PC-3 (cell line): ENCODE data around the gene CLEC16A. TPM values are rescaled to one million over a fixed set of nuclear protein-coding genes. Genes with fewer than 3 reads are reported as not detected.

Experiments used
- ATAC-seq: fragments of 200-7000 bp; cut with Tn5 transposase; 2 replicates; pipeline ENCODE4 v1.9.1; 2020; ENCODE audit warnings: mild to moderate bottlenecking, moderate library complexity
- BruUV-seq: library from RNA; stranded (reverse); fragments of 400-500 nt; replicated peaks from 2 replicates; lab custom pipeline; 2021; lab: Mats Ljungman, UMichigan
- CTCF ChIA-PET: fragments of 300-600 bp; sonication (Branson Sonifier 250); formaldehyde crosslinking; loops from one replicate; lab custom pipeline; 2022; ENCODE audit warnings: antibody characterized with exemption; lab: Charles Lee
- POLR2A ChIA-PET: fragments of 300-600 bp; sonication (Branson Sonifier 250); formaldehyde crosslinking; loops from one replicate; lab custom pipeline; 2022; ENCODE audit warnings: antibody characterized with exemption; ENCODE audit not compliant: unreplicated experiment; lab: Charles Lee
- DNase-seq: peaks from one replicate; pipeline ENCODE4 v3.0.0-alpha.2; 2015
- H2AFZ ChIP-seq: fragments of 300-600 bp; sonication (generic); 2 replicates; pipeline ENCODE4 v1.6.0; 2016; ENCODE audit warnings: antibody characterized with exemption, low read length
- H3F3A ChIP-seq: fragments of 300-600 bp; sonication (generic); one replicate; pipeline ENCODE4 v1.6.0; 2017; ENCODE audit warnings: antibody characterized with exemption, low read length, control low read depth, mild to moderate bottlenecking; ENCODE audit not compliant: unreplicated experiment
- H3K27ac ChIP-seq: fragments of 300-600 bp; sonication (generic); 2 replicates; pipeline ENCODE4 v1.5.1; 2016; ENCODE audit warnings: mild to moderate bottlenecking, low read length
- H3K27me3 ChIP-seq: fragments of 300-600 bp; sonication (generic); 2 replicates; pipeline ENCODE4 v1.6.1; 2016; ENCODE audit warnings: low read length, mixed read lengths
- H3K36me3 ChIP-seq: fragments of 300-600 bp; sonication (generic); 2 replicates; pipeline ENCODE4 v1.6.1; 2016; ENCODE audit warnings: low read depth, mixed run types, low read length, mixed read lengths
- H3K4me1 ChIP-seq: fragments of 300-600 bp; sonication (generic); 2 replicates; pipeline ENCODE4 v1.5.1; 2016; ENCODE audit warnings: low read length; ENCODE audit not compliant: insufficient read depth
- H3K4me2 ChIP-seq: fragments of 300-600 bp; sonication (generic); 2 replicates; pipeline ENCODE4 v1.6.0; 2016; ENCODE audit warnings: low read length
- H3K4me3 ChIP-seq: fragments of 300-600 bp; sonication (generic); 2 replicates; pipeline ENCODE4 v1.5.1; 2016; ENCODE audit warnings: mild to moderate bottlenecking, low read length, mixed read lengths
- H3K79me2 ChIP-seq: fragments of 300-600 bp; sonication (generic); 2 replicates; pipeline ENCODE4 v1.6.1; 2017; ENCODE audit warnings: low read length, mixed read lengths
- H3K9ac ChIP-seq: fragments of 300-600 bp; sonication (generic); 2 replicates; pipeline ENCODE4 v1.6.0; 2016; ENCODE audit warnings: mild to moderate bottlenecking, low read length
- H3K9me2 ChIP-seq: fragments of 300-600 bp; sonication (generic); replicated peaks from 2 replicates; pipeline ENCODE4 v1.6.1; 2016; ENCODE audit warnings: mixed run types, low read length, mixed read lengths
- H3K9me3 ChIP-seq: fragments of 300-600 bp; sonication (generic); 2 replicates; pipeline ENCODE4 v1.6.1; 2016; ENCODE audit warnings: low read length, mixed read lengths
- H4K20me1 ChIP-seq: fragments of 300-600 bp; sonication (generic); 2 replicates; pipeline ENCODE4 v1.6.1; 2016; ENCODE audit warnings: low read length, mixed read lengths
- CTCF ChIP-seq: fragments of 300-600 bp; sonication (generic); conservative IDR thresholded peaks from 2 replicates; pipeline ENCODE4 v1.5.1; 2017; ENCODE audit warnings: antibody characterized with exemption, low read depth, mild to moderate bottlenecking, low read length
- EZH2 ChIP-seq: fragments of 300-600 bp; sonication (generic); IDR thresholded peaks from one replicate; pipeline ENCODE4 v1.6.1; 2017; ENCODE audit warnings: antibody characterized with exemption, mild to moderate bottlenecking, low read length; ENCODE audit not compliant: unreplicated experiment
- EZH2phosphoT487 ChIP-seq: fragments of 300-600 bp; sonication (generic); IDR thresholded peaks from 2 replicates; pipeline ENCODE4 v1.6.1; 2018; ENCODE audit warnings: mild to moderate bottlenecking, antibody characterized with exemption, low read length, borderline replicate concordance
- intact Hi-C: fragments of 100-400 bp; cut with micrococcal nuclease; formaldehyde crosslinking; loops from 2 replicates; pipeline ENCODE4 v1.9.0; 2023
- total RNA-seq: library from RNA; depleted of rRNA; stranded (reverse); fragments of >200 nt; gene quantifications from 2 replicates; pipeline ENCODE4 v1.2.3, GENCODE V29; 2014

The CLEC16A gene
- total RNA-seq, 1 experiment from 2014 or later = 9.5 TPM

- H3K9me3 ChIP-seq = no peaks in the 10 kb centered on the region
- H3K4me1 ChIP-seq = peaks cover 13% of the 10 kb centered on the region; the same call in 1 of the 2 replicates
- H3K4me3 ChIP-seq = no peak overlapping the region
- H3K27ac ChIP-seq = no peak overlapping the region
- intact Hi-C loops = no loop called here
- no peaks in the 10 kb centered on the region for H3F3A ChIP-seq
- no peaks in the 10 kb centered on the region for H3K9me2 ChIP-seq
- H2AFZ ChIP-seq = no peak overlapping the region
- no peak overlapping the region for H3K4me2 ChIP-seq
- DNase-seq (no peak), ATAC-seq (no peak)
- no peaks in the 10 kb centered on the region for H3K79me2 ChIP-seq
- no TSS peak for BruUV-seq
- no peaks in the 10 kb centered on the region for H3K36me3 ChIP-seq
- no peak for TF ChIP-seq EZH2phosphoT487
- TF ChIP-seq EZH2 = no peak
- TF ChIP-seq CTCF = no peak
- no peaks in the 10 kb centered on the region for H3K27me3 ChIP-seq
- CTCF ChIA-PET = no interaction called here
- no peak overlapping the region for H3K9ac ChIP-seq
- H4K20me1 ChIP-seq = no peaks in the 10 kb centered on the region
- POLR2A ChIA-PET = no interaction called here
Measured at GRCh38 chr16:11093572-11094074, 149.3 kb downstream of the CLEC16A start.

DNA sequence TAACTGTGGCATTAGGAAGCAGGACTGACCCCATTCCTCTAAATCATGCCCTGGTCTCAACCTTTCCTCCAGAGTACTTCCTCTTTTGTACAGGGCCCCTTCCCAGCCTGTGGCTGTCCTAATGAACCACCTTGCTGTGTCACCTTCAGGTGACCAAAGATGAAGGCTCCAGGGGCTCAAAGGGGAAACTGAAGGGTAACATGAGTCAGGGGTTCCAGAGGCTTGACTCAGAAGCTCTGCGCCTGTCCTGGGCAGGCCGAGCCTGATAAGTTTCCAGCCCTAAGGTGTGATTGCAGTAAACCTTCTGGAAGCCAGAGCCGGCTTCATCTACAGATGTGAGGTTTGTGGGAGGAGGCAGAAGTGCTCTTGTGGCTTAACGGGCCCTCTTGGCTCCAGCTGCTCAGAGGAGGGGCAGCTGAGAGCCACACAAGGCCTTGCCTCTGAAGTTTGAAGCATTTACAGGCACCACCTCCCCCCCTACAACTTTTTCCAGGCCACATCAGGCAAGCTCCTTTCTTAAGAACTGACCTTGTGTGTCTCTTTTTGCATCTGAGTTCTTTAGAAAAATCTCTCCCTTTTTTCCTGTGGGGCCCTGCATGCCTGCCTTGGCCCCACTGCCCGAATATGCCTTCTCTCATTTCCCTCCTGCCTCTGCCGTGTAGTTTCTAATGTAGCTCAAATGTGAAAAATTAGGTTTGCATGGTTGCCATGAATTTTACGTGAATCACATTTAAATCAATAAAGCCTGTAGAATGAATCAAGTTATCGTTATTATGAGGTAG, 149.9 kb downstream of the CLEC16A start:
- H4K20me1 ChIP-seq = no peaks in the 10 kb centered on the region
- no peaks in the 10 kb centered on the region for H3K27me3 ChIP-seq
- no peak overlapping the region for H3K27ac ChIP-seq
- no peaks in the 10 kb centered on the region for H3F3A ChIP-seq
- no peaks in the 10 kb centered on the region for H3K9me2 ChIP-seq
- H3K36me3 ChIP-seq = no peaks in the 10 kb centered on the region
- DNase-seq (peak; percentile 34), ATAC-seq (no peak; the same call in 1 of the 2 replicates)
- peaks cover 13% of the 10 kb centered on the region; the same call in 1 of the 2 replicates for H3K4me1 ChIP-seq
- CTCF ChIA-PET = no interaction called here
- no peak overlapping the region for H3K4me2 ChIP-seq
- POLR2A ChIA-PET = no interaction called here
- H3K9ac ChIP-seq = no peak overlapping the region
- BruUV-seq = no TSS peak
- H3K4me3 ChIP-seq = no peak overlapping the region
- H3K9me3 ChIP-seq = no peaks in the 10 kb centered on the region
- H2AFZ ChIP-seq = no peak overlapping the region
- TF ChIP-seq CTCF (no peak), EZH2phosphoT487 (no peak), EZH2 (no peak)
- H3K79me2 ChIP-seq = no peaks in the 10 kb centered on the region
- intact Hi-C loops = no loop called here
